ENCODE results near the gene PLXNB2.
A peak's percentile ranks its signal among the peaks of the same experiment; 100 is the strongest.

Gene PLXNB2, protein sequence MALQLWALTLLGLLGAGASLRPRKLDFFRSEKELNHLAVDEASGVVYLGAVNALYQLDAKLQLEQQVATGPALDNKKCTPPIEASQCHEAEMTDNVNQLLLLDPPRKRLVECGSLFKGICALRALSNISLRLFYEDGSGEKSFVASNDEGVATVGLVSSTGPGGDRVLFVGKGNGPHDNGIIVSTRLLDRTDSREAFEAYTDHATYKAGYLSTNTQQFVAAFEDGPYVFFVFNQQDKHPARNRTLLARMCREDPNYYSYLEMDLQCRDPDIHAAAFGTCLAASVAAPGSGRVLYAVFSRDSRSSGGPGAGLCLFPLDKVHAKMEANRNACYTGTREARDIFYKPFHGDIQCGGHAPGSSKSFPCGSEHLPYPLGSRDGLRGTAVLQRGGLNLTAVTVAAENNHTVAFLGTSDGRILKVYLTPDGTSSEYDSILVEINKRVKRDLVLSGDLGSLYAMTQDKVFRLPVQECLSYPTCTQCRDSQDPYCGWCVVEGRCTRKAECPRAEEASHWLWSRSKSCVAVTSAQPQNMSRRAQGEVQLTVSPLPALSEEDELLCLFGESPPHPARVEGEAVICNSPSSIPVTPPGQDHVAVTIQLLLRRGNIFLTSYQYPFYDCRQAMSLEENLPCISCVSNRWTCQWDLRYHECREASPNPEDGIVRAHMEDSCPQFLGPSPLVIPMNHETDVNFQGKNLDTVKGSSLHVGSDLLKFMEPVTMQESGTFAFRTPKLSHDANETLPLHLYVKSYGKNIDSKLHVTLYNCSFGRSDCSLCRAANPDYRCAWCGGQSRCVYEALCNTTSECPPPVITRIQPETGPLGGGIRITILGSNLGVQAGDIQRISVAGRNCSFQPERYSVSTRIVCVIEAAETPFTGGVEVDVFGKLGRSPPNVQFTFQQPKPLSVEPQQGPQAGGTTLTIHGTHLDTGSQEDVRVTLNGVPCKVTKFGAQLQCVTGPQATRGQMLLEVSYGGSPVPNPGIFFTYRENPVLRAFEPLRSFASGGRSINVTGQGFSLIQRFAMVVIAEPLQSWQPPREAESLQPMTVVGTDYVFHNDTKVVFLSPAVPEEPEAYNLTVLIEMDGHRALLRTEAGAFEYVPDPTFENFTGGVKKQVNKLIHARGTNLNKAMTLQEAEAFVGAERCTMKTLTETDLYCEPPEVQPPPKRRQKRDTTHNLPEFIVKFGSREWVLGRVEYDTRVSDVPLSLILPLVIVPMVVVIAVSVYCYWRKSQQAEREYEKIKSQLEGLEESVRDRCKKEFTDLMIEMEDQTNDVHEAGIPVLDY (N-terminal part only)

DNA sequence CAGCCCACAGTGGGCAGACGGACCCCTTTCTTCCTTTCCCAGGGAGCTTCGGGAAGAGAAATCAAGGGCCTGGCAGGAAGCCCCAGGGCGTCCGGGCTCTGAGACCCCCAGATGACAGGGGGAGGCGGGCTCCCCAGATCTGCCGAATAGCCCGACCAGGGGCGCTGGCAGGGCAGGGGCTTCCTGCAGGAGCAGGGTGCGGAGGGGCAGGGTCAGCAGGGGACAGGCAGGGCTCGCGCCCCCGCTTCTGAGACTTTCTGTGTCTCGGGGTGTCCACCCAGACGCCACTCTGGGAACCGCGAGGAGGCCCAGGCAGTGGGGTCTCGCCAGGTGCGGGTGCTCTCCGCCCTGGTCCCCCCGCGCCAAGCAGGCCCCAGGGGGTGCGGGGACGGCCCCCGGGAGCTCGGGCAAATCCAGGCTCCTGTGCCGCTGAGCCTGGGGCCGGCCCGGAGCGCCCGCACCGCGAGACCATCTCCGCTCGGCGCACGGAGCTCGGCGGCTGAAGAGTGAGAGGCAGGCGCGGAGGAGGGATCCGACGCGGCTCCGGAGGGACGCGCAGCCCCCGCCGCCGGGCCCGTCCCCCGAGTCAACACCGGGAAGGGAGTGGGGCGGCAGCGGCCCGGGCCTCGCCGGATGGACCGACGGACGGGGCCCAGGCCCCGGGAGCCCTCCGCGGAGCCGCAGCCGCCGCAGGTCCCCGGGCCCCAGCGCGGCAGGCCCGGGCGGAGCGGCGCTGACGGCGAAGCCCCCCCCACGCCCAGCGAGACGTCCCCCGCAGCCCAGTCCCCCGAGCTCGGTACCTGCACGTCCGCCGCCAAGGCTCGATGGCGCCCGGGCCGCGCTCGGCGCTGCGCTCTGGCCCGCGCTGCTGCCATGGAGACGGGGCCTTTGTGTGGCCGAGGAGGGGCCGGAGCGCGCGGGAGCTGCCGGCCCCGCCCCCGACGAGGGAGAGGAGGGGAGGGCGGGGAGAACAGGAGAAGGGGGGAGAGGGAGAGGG is at the start of gene PLXNB2:
TSS of gene PLXNB2 (minus strand) at position 894 of the 997 bp plus-strand sequence. CDS start 17,062 bp downstream, outside the sequence.
- TF ChIP-seq, protein P1, sequence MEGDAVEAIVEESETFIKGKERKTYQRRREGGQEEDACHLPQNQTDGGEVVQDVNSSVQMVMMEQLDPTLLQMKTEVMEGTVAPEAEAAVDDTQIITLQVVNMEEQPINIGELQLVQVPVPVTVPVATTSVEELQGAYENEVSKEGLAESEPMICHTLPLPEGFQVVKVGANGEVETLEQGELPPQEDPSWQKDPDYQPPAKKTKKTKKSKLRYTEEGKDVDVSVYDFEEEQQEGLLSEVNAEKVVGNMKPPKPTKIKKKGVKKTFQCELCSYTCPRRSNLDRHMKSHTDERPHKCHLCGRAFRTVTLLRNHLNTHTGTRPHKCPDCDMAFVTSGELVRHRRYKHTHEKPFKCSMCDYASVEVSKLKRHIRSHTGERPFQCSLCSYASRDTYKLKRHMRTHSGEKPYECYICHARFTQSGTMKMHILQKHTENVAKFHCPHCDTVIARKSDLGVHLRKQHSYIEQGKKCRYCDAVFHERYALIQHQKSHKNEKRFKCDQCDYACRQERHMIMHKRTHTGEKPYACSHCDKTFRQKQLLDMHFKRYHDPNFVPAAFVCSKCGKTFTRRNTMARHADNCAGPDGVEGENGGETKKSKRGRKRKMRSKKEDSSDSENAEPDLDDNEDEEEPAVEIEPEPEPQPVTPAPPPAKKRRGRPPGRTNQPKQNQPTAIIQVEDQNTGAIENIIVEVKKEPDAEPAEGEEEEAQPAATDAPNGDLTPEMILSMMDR (IDR thresholded peaks at IDR 0.05; ENCODE audit: borderline replicate concordance, extremely low read depth, low read length, poor library complexity, severe bottlenecking), result no peak
- TF ChIP-seq EZH2 (IDR thresholded peaks at IDR 0.05; ENCODE audit: borderline replicate concordance, low read depth, low read length, severe bottlenecking), result peak; percentile 86
- H4K20me1 ChIP-seq (ENCODE audit: insufficient read depth, low read length), result peaks cover 30% of the 10 kb centered on the region
- H2AFZ ChIP-seq (ENCODE audit: low read depth, low read length), result peak within 1 kb of the TSS; percentile 72
- peak within 1 kb of the TSS; percentile 53 for H3K9ac ChIP-seq (ENCODE audit: low read depth, low read length)
- DNase-seq (peak; percentile 31), ATAC-seq (ENCODE audit: insufficient read depth, low read depth) (peak; percentile 47)
- no peak within 1 kb of the TSS for H3K27ac ChIP-seq (ENCODE audit: low read length)
- H3K27me3 ChIP-seq (ENCODE audit: insufficient read depth, low read length, poor library complexity), result peaks cover 19% of the 10 kb centered on the region
- peak within 1 kb of the TSS in 1 of 2 experiments; percentile 60; a peak in 3 of 4 replicates for H3K4me3 ChIP-seq (ENCODE audit: low read depth in 1 of 2, low read length in 2 of 2)
- no peaks in the 10 kb centered on the region for H3K79me2 ChIP-seq (ENCODE audit: insufficient read depth, low read length)
- no peaks in the 10 kb centered on the region for H3K36me3 ChIP-seq (ENCODE audit: insufficient read depth, low read length)
- peaks cover 15% of the 10 kb centered on the region for H3K4me1 ChIP-seq (ENCODE audit: insufficient read depth, low read length)
- no peaks in the 10 kb centered on the region for H3K9me3 ChIP-seq (ENCODE audit: insufficient read depth, low read length, severe bottlenecking)
- H3K4me2 ChIP-seq (ENCODE audit: insufficient read depth, low read length), result peak within 1 kb of the TSS; percentile 73

DNA sequence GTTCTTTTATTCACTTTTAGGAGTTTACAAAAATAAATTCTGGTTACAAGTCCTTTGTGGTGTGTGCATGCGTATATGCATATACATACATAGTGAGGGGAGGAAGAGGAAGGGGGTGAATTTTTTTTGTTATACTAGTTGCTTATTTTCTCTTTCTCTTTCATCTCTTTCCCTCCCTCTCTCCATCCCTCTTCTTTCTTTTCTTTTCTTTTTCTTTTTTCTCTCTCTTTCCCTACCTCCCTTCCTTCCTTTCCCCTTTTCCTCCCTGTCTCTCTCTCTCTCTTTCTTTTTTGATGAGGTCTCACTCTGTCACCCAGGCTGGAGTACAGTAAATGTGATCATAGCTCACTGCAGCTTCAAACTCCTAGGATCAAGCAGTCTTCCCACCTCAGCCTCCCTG is 49.8 kb upstream of the PLXNB2 start:
- ATAC-seq (ENCODE audit: insufficient read depth, low read depth) (no peak), DNase-seq (no peak)
- Histone ChIP-seq H4K20me1 (ENCODE audit: insufficient read depth, low read length) (peaks cover 42% of the 10 kb centered on the region), H3K9me3 (ENCODE audit: insufficient read depth, low read length, severe bottlenecking) (no peaks in the 10 kb centered on the region), H3K36me3 (ENCODE audit: insufficient read depth, low read length) (peaks cover 34% of the 10 kb centered on the region), H3K27ac (ENCODE audit: low read length) (no peak overlapping the region), H3K27me3 (ENCODE audit: insufficient read depth, low read length, poor library complexity) (no peaks in the 10 kb centered on the region), H3K9ac (ENCODE audit: low read depth, low read length) (no peak overlapping the region), H3K4me3 (ENCODE audit: low read depth in 1 of 2, low read length in 2 of 2) (no peak overlapping the region), H3K4me1 (ENCODE audit: insufficient read depth, low read length) (no peaks in the 10 kb centered on the region), H3K4me2 (ENCODE audit: insufficient read depth, low read length) (no peak overlapping the region), H3K79me2 (ENCODE audit: insufficient read depth, low read length) (peaks cover 88% of the 10 kb centered on the region), H2AFZ (ENCODE audit: low read depth, low read length) (no peak overlapping the region)
- no peak for TF ChIP-seq EZH2 (IDR thresholded peaks at IDR 0.05; ENCODE audit: borderline replicate concordance, low read depth, low read length, severe bottlenecking)
- TF ChIP-seq, protein P1 (IDR thresholded peaks at IDR 0.05; ENCODE audit: borderline replicate concordance, extremely low read depth, low read length, poor library complexity, severe bottlenecking), result no peak

DNA sequence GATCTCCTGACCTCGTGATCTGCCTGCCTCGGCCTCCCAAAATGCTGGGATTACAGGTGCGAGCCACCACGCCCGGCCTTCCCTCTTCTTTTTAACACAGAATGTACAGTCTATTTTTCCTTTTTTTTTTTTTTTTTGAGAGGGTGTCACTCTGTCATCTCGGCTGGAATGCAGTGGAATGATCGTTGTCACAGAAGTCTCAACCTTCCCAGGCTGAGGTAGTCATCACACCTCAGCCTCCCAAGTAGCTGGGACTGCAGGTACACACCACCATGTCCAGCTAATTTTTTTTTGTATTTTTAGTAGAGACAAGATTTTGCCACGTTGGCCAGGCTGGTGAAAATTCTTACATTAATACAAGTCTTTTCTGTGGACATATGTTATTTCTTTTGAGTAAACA is 48.7 kb upstream of the PLXNB2 start:
- DNase-seq (no peak), ATAC-seq (ENCODE audit: insufficient read depth, low read depth) (no peak)
- H2AFZ ChIP-seq (ENCODE audit: low read depth, low read length), result no peak overlapping the region
- H3K27me3 ChIP-seq (ENCODE audit: insufficient read depth, low read length, poor library complexity), result no peaks in the 10 kb centered on the region
- peaks cover 30% of the 10 kb centered on the region for H3K36me3 ChIP-seq (ENCODE audit: insufficient read depth, low read length)
- H4K20me1 ChIP-seq (ENCODE audit: insufficient read depth, low read length), result peaks cover 33% of the 10 kb centered on the region
- H3K79me2 ChIP-seq (ENCODE audit: insufficient read depth, low read length), result peaks cover 84% of the 10 kb centered on the region
- no peak overlapping the region for H3K27ac ChIP-seq (ENCODE audit: low read length)
- H3K4me3 ChIP-seq (ENCODE audit: low read depth in 1 of 2, low read length in 2 of 2), result no peak overlapping the region
- H3K4me2 ChIP-seq (ENCODE audit: insufficient read depth, low read length), result no peak overlapping the region
- TF ChIP-seq, protein P1 (IDR thresholded peaks at IDR 0.05; ENCODE audit: borderline replicate concordance, extremely low read depth, low read length, poor library complexity, severe bottlenecking), result no peak
- no peak for TF ChIP-seq EZH2 (IDR thresholded peaks at IDR 0.05; ENCODE audit: borderline replicate concordance, low read depth, low read length, severe bottlenecking)
- H3K9ac ChIP-seq (ENCODE audit: low read depth, low read length), result no peak overlapping the region
- no peaks in the 10 kb centered on the region for H3K4me1 ChIP-seq (ENCODE audit: insufficient read depth, low read length)
- H3K9me3 ChIP-seq (ENCODE audit: insufficient read depth, low read length, severe bottlenecking), result no peaks in the 10 kb centered on the region

All from DND-41 (cell line).